GM12878 (cell line): ENCODE measurements around the gene FNDC3A. TPM values are rescaled to one million over a fixed set of nuclear protein-coding genes. Genes with fewer than 3 reads are reported as not detected.

Experiments used
- ATAC-seq: fragments of 200-7000 bp; cut with Tn5 transposase; 3 replicates; pipeline ENCODE4 v1.9.1; 2020; ENCODE audit warnings: mild to moderate bottlenecking, moderate library complexity
- BruUV-seq: library from RNA; stranded (reverse); fragments of 400-500 nt; replicated peaks from 2 replicates; lab custom pipeline; 2021; lab: Mats Ljungman, UMichigan
- CTCF ChIA-PET: fragments of 300-600 bp; sonication (Branson Sonifier 250); formaldehyde crosslinking; extraction: SDS; loops from one replicate; lab custom pipeline; 2021; ENCODE audit warnings: inconsistent platforms; lab: Yijun Ruan, JAX
- POLR2A ChIA-PET: fragments of 350-600 bp; formaldehyde crosslinking; extraction: SDS; loops from one replicate; lab custom pipeline; 2021; ENCODE audit warnings: inconsistent platforms; lab: Charles Lee
- RAD21 ChIA-PET: fragments of 300-600 bp; sonication (Branson Sonifier 250); formaldehyde crosslinking; loops from one replicate; lab custom pipeline; 2023; ENCODE audit warnings: antibody characterized with exemption; ENCODE audit not compliant: unreplicated experiment; lab: Charles Lee
- SMC1A ChIA-PET: fragments of 300-600 bp; sonication (Branson Sonifier 250); formaldehyde crosslinking; loops from one replicate; lab custom pipeline; 2023; ENCODE audit not compliant: unreplicated experiment, uncharacterized antibody; lab: Charles Lee
- DNase-seq: peaks from one replicate; pipeline ENCODE4 v3.0.0-alpha.2; 2011; ENCODE audit warnings: low read depth, low spot score
- FAIRE-seq: peaks from 3 replicates; lab custom pipeline; 2011; peaks lifted over from hg19 to GRCh38; lab: Jason Lieb, UNC
- H2AFZ ChIP-seq: 2 replicates; pipeline ENCODE4 v1.6.0; 2011; ENCODE audit warnings: low read depth, low read length, control low read depth; ENCODE audit not compliant: control insufficient read depth
- H3K27ac ChIP-seq: 2 replicates; pipeline ENCODE4 v1.5.1; 2011; ENCODE audit warnings: control low read depth; ENCODE audit not compliant: control insufficient read depth, insufficient read depth
- H3K27me3 ChIP-seq, 2 experiments: replicated peaks in 1 of 2; 2 replicates each; pipeline versions ENCODE4 v1.6.0 to v1.6.1; 2011; ENCODE audit warnings: low read length in 1 of 2; ENCODE audit not compliant: control insufficient read depth in 2 of 2, insufficient read depth in 2 of 2
- H3K36me3 ChIP-seq, 2 experiments: 2 replicates each; pipeline ENCODE4 v1.5.1; 2011; ENCODE audit warnings: low read length in 1 of 2; ENCODE audit not compliant: control insufficient read depth in 2 of 2, insufficient read depth in 2 of 2
- H3K4me1 ChIP-seq: 2 replicates; pipeline ENCODE4 v1.6.1; 2011; ENCODE audit warnings: mild to moderate bottlenecking, low read length, moderate library complexity, mixed read lengths; ENCODE audit not compliant: control insufficient read depth, insufficient read depth
- H3K4me2 ChIP-seq: 2 replicates; pipeline ENCODE4 v1.6.0; 2011; ENCODE audit warnings: control low read depth; ENCODE audit not compliant: control insufficient read depth, insufficient read depth
- H3K4me3 ChIP-seq: fragments of 200-600 bp; sonication (generic); 2 replicates; pipeline ENCODE4 v1.5.1; 2016
- H3K79me2 ChIP-seq: 2 replicates; pipeline ENCODE4 v1.6.0; 2011; ENCODE audit warnings: low read length; ENCODE audit not compliant: control insufficient read depth, insufficient read depth
- H3K9ac ChIP-seq: 2 replicates; pipeline ENCODE4 v1.8.0; 2011; ENCODE audit warnings: low read length, control low read depth, mixed read lengths; ENCODE audit not compliant: control insufficient read depth, insufficient read depth
- H3K9me3 ChIP-seq: replicated peaks from 3 replicates; pipeline ENCODE4 v1.5.1; 2011; ENCODE audit warnings: mild to moderate bottlenecking, low read length; ENCODE audit not compliant: control insufficient read depth, insufficient read depth
- H4K20me1 ChIP-seq: 2 replicates; pipeline ENCODE4 v1.6.0; 2011; ENCODE audit not compliant: control insufficient read depth, insufficient read depth
- BCL11A ChIP-seq: IDR thresholded peaks from 2 replicates; pipeline ENCODE4 v1.6.1; 2011; ENCODE audit warnings: low read depth, low read length
- CBFB ChIP-seq: IDR thresholded peaks from 2 replicates; pipeline ENCODE4 v1.6.1; 2016; ENCODE audit warnings: antibody characterized with exemption, low read depth
- CHD2 ChIP-seq: IDR thresholded peaks from 2 replicates; pipeline ENCODE4 v1.6.1; 2011; ENCODE audit warnings: low read depth, low read length, improper control_type of control experiment, borderline replicate concordance
- ESRRA ChIP-seq: IDR thresholded peaks from 2 replicates; pipeline ENCODE4 v1.6.1; 2012; ENCODE audit warnings: mild to moderate bottlenecking, low read length, improper control_type of control experiment
- EZH2 ChIP-seq: IDR thresholded peaks from 2 replicates; pipeline ENCODE4 v1.6.1; 2012; ENCODE audit warnings: low read depth, mild to moderate bottlenecking, control low read depth, inconsistent platforms, low read length, borderline replicate concordance; ENCODE audit not compliant: control insufficient read depth
- KLF5 ChIP-seq: fragments of 450-650 bp; IDR thresholded peaks from 2 replicates; pipeline ENCODE4 v1.6.1; 2014; ENCODE audit warnings: mild to moderate bottlenecking; ENCODE audit not compliant: partially characterized antibody
- NBN ChIP-seq: fragments of 450-650 bp; IDR thresholded peaks from 2 replicates; pipeline ENCODE4 v1.6.1; 2016
- PAX5 ChIP-seq: IDR thresholded peaks from 2 replicates; pipeline ENCODE4 v1.6.1; 2011; ENCODE audit warnings: low read depth, low read length, borderline replicate concordance
- POU2F2 ChIP-seq: IDR thresholded peaks from 3 replicates; pipeline ENCODE4 v1.6.1; 2011; ENCODE audit warnings: low read depth, mild to moderate bottlenecking, low read length, borderline replicate concordance
- RAD51 ChIP-seq: fragments of 450-650 bp; IDR thresholded peaks from 2 replicates; pipeline ENCODE4 v1.6.1; 2016; ENCODE audit warnings: moderate library complexity, mild to moderate bottlenecking, inconsistent platforms
- SIX5 ChIP-seq: IDR thresholded peaks from 2 replicates; pipeline ENCODE4 v1.6.1; 2011; ENCODE audit warnings: mild to moderate bottlenecking, low read depth, low read length, moderate library complexity; ENCODE audit not compliant: severe bottlenecking
- ZNF207 ChIP-seq: fragments of 450-650 bp; IDR thresholded peaks from 2 replicates; pipeline ENCODE4 v1.6.1; 2014; ENCODE audit warnings: antibody characterized with exemption, mild to moderate bottlenecking, borderline replicate concordance
- WGBS: methylation state at CpG from one replicate; pipeline ENCODE4 v1.1.6; 2016; ENCODE audit warnings: low lambda C conversion rate; ENCODE audit not compliant: insufficient replicate concordance, insufficient coverage; ENCODE audit errors: missing lambda C conversion rate; 5-methylcytosine and 5-hydroxymethylcytosine counted together
- in situ Hi-C: fragments of 300-500 bp; cut with MboI; formaldehyde crosslinking; loops from 9 replicates; pipeline ENCODE4 v1.14.3; 2018; ENCODE audit warnings: mixed read lengths
- intact Hi-C: fragments of 100-400 bp; cut with micrococcal nuclease; formaldehyde crosslinking; loops from one replicate; pipeline ENCODE4 v1.14.2; 2022; ENCODE audit not compliant: unreplicated experiment
- polyA plus RNA-seq, 11 experiments: library from polyadenylated mRNA; depleted of rRNA in 4 of 11; unstranded in 6 of 11; stranded (reverse) in 5 of 11; fragments of >200 nt; fragmentation: Nextera tagmentation in 4 of 11; fragmentation: Illumina TruSeq in 1 of 11; extraction: Ambion mirVana in 4 of 11; extraction: Trizol in 1 of 11; gene quantifications; 1 replicate in 1 of 11; 2 replicates in 10 of 11; pipeline versions ENCODE4 v1.2.1 to v1.2.3, GENCODE V29; 2011 to 2016; ENCODE audit warnings: inconsistent platforms in 2 of 11, missing spikeins in 2 of 11, low read depth in 1 of 11
- total RNA-seq, 4 experiments: library from RNA; depleted of rRNA in 3 of 4; stranded (reverse); fragments of >200 nt in 3 of 4; fragmentation: Illumina TruSeq in 1 of 4; extraction: Trizol in 1 of 4; gene quantifications; 2 replicates each; pipeline versions ENCODE4 v1.2.1 to v1.2.3, GENCODE V29; 2013 to 2021
- TF ChIP-seq, protein P1 (sequence below): IDR thresholded peaks from 2 replicates; pipeline ENCODE4 v1.6.1; 2011; ENCODE audit warnings: low read depth, low read length, improper control_type of control experiment, borderline replicate concordance
- TF ChIP-seq, protein P2 (sequence below): IDR thresholded peaks from 2 replicates; pipeline ENCODE4 v1.6.1; 2012; ENCODE audit warnings: low read depth, low read length, improper control_type of control experiment
- TF ChIP-seq, protein P3 (sequence below): fragments of 450-650 bp; IDR thresholded peaks from 2 replicates; pipeline ENCODE4 v1.6.1; 2017; ENCODE audit warnings: antibody characterized with exemption, mild to moderate bottlenecking, moderate library complexity

The FNDC3A gene
- total and polyA plus RNA-seq, 10 of the 15 experiments (the other 5 are each of a cell fraction or from before 2014, with no cell fraction given), result 6.3 to 46.4 (median 22.8) TPM

DNA sequence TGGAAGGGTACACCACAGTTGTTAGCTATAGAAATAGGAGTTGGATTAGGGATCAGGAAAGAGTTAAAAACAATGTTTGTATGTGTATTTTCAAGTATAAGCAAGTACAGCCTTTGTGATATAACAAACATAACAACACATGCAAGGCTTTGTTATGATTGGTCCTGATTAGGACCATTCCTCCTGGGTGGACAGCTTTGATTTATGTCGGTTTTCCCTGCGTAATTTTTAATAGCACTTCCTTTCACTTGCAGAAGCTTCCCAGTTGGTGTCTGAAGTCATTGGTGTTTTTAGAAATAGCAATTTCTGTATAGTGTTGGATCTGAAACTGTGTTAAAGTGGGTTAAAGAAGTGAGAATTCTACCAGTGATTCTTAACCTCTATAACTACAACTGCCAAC lies 10.0 kb downstream of the FNDC3A start:
- ATAC-seq (peak; percentile 20; the same call in 1 of the 3 replicates), FAIRE-seq (no peak), DNase-seq (no peak)
- H3K79me2 ChIP-seq, result peaks cover 67% of the 10 kb centered on the region
- H4K20me1 ChIP-seq, result no peaks in the 10 kb centered on the region
- no peak overlapping the region for H3K4me3 ChIP-seq
- ChIA-PET CTCF (no interaction called here), POLR2A (no interaction called here), SMC1A (no interaction called here), RAD21 (no interaction called here)
- no peaks in the 10 kb centered on the region for H3K27me3 ChIP-seq
- no peak for TF ChIP-seq EZH2
- no peak for TF ChIP-seq NBN
- TF ChIP-seq KLF5, result no peak
- TF ChIP-seq, protein P1, sequence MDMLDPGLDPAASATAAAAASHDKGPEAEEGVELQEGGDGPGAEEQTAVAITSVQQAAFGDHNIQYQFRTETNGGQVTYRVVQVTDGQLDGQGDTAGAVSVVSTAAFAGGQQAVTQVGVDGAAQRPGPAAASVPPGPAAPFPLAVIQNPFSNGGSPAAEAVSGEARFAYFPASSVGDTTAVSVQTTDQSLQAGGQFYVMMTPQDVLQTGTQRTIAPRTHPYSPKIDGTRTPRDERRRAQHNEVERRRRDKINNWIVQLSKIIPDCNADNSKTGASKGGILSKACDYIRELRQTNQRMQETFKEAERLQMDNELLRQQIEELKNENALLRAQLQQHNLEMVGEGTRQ, result no peak
- 100% methylated on average over 2 of the region's 2 CpGs for WGBS
- no peak overlapping the region for H2AFZ ChIP-seq
- no peak overlapping the region for H3K9ac ChIP-seq
- no TSS peak for BruUV-seq
- peaks cover 4% of the 10 kb centered on the region for H3K9me3 ChIP-seq
- intact Hi-C loops (no loop called here), in situ Hi-C loops (loop anchor here (10.0 kb wide), 1 partner anchor 469 kb away; no protein-coding TSS in a partner anchor)
- 0 out of 4 replicates have a peak, but pooled peaks cover 0 to 2% of the 10 kb centered on the region in 2 experiments for H3K36me3 ChIP-seq
- H3K4me1 ChIP-seq, result peaks cover 3% of the 10 kb centered on the region; the same call in 1 of the 2 replicates
- no peak overlapping the region for H3K27ac ChIP-seq
- no peak overlapping the region for H3K4me2 ChIP-seq

DNA sequence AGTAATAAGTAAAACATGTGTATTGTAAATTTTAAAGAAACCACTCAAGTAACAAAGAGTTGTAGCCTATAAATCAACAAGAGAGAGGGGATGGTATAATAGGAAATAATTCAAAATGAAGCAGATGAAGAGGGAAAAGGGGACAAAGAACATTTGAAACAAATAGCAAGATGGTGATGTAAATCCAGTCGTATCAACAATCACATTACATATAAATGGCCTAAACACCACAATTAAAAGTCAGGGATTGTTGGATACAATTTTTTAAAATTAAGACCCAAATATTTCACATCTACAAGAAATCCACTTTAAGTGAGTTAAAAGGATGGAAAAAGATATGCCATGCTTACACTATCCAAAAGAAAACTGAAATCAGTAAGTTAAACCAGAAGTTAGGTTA lies 15.2 kb downstream of the FNDC3A start:
- in situ Hi-C loops, result no loop called here
- H3K4me2 ChIP-seq, result no peak overlapping the region
- H3K4me3 ChIP-seq, result no peak overlapping the region
- H2AFZ ChIP-seq, result no peak overlapping the region
- ChIA-PET SMC1A (no interaction called here), RAD21 (no interaction called here), CTCF (interaction anchor here (0.9 kb wide), 2 partner anchors 10 to 35 kb away, joined by 4 to 5 read pairs; no protein-coding TSS in a partner anchor), POLR2A (no interaction called here)
- FAIRE-seq (no peak), DNase-seq (no peak), ATAC-seq (no peak)
- no peak overlapping the region for H3K9ac ChIP-seq
- intact Hi-C loops, result no loop called here
- BruUV-seq, result no TSS peak
- H3K4me1 ChIP-seq, result 0 out of 2 replicates have a peak, but pooled peaks cover 4% of the 10 kb centered on the region
- H3K9me3 ChIP-seq, result peaks cover 13% of the 10 kb centered on the region
- 95% methylated on average over 1 of the region's 1 CpG for WGBS
- H3K36me3 ChIP-seq, result peaks cover 0 to 3% of the 10 kb centered on the region in 2 experiments; a peak in 1 of 4 replicates
- H4K20me1 ChIP-seq, result no peaks in the 10 kb centered on the region
- H3K79me2 ChIP-seq, result peaks cover 47% of the 10 kb centered on the region
- no peaks in the 10 kb centered on the region for H3K27me3 ChIP-seq
- no peak overlapping the region for H3K27ac ChIP-seq
- TF ChIP-seq CBFB (no peak), CHD2 (no peak), SIX5 (no peak), RAD51 (no peak), POU2F2 (no peak), PAX5 (no peak), BCL11A (no peak), ZNF207 (no peak), ESRRA (no peak)
- TF ChIP-seq, protein P2, sequence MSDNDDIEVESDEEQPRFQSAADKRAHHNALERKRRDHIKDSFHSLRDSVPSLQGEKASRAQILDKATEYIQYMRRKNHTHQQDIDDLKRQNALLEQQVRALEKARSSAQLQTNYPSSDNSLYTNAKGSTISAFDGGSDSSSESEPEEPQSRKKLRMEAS, result no peak
- TF ChIP-seq, protein P3, sequence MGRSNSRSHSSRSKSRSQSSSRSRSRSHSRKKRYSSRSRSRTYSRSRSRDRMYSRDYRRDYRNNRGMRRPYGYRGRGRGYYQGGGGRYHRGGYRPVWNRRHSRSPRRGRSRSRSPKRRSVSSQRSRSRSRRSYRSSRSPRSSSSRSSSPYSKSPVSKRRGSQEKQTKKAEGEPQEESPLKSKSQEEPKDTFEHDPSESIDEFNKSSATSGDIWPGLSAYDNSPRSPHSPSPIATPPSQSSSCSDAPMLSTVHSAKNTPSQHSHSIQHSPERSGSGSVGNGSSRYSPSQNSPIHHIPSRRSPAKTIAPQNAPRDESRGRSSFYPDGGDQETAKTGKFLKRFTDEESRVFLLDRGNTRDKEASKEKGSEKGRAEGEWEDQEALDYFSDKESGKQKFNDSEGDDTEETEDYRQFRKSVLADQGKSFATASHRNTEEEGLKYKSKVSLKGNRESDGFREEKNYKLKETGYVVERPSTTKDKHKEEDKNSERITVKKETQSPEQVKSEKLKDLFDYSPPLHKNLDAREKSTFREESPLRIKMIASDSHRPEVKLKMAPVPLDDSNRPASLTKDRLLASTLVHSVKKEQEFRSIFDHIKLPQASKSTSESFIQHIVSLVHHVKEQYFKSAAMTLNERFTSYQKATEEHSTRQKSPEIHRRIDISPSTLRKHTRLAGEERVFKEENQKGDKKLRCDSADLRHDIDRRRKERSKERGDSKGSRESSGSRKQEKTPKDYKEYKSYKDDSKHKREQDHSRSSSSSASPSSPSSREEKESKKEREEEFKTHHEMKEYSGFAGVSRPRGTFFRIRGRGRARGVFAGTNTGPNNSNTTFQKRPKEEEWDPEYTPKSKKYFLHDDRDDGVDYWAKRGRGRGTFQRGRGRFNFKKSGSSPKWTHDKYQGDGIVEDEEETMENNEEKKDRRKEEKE, result no peak
